Activated naive CD4-positive, alpha-beta T cell treated with anti-CD3 and anti-CD28 coated beads, Interleukin-2, amount 50 U/mL, for 72 hours (primary cell): ENCODE data around the gene ZCCHC12. TPM values are rescaled to one million over a fixed set of nuclear protein-coding genes. Genes with fewer than 3 reads are reported as not detected.
"Not testable (repeated sequence)": the region's sequence is repeated elsewhere in the genome, so short reads cannot be mapped to it uniquely, and the experiment has no call there.

Experiments used
- ATAC-seq, 2 donors: fragments of 150-1000 bp; cut with Tn5 transposase; 2 replicates each; pipeline ENCODE4 v1.10.0; 2021; ENCODE audit warnings: mild to moderate bottlenecking in 2 of 2, moderate library complexity in 2 of 2
- DNase-seq, 2 donors: peaks; one replicate each; pipeline ENCODE4 v3.0.0; 2021 to 2022; ENCODE audit warnings: low spot score in 2 of 2
- H3K27ac Mint-ChIP-seq, 2 donors: one replicate each; pipeline ENCODE4 v1.8.0; 2022; ENCODE audit warnings: mild to moderate bottlenecking in 2 of 2, mixed read lengths in 2 of 2
- H3K36me3 Mint-ChIP-seq, 2 donors: one replicate each; pipeline ENCODE4 v1.8.0; 2022; ENCODE audit warnings: mixed read lengths in 2 of 2
- H3K9me3 Mint-ChIP-seq, 2 donors: one replicate each; pipeline ENCODE4 v1.8.0; 2022; ENCODE audit warnings: mixed read lengths in 2 of 2
- total RNA-seq, 2 donors: library from RNA; stranded (reverse); gene quantifications; one replicate each; pipeline ENCODE4 v1.2.3, GENCODE V29; 2022

Gene ZCCHC12
- total RNA-seq: under 1 TPM in 1 of 2 donors, not detected in 1; 0.60 TPM

- peak; percentile 72 to 86 for ATAC-seq
- peak in 1 of 2 donors; percentile 28 for DNase-seq
- Mint-ChIP-seq H3K9me3 (no peaks in the 10 kb centered on the region), H3K27ac (no peak within 1 kb of the TSS), H3K36me3 (no peaks in the 10 kb centered on the region)
Observed at GRCh38 chrX:118823263-118824172, at the start of gene ZCCHC12. TSS of gene ZCCHC12 (plus strand) at chrX:118823824. CDS start at chrX:118825245, 1,421 bp downstream.

- no peaks in the 10 kb centered on the region for H3K36me3 Mint-ChIP-seq
- DNase-seq (no peak), ATAC-seq (no peak)
- H3K9me3 Mint-ChIP-seq: no peaks in the 10 kb centered on the region
- H3K27ac Mint-ChIP-seq: no peak overlapping the region
Observed at GRCh38 chrX:118779581-118779980, 44.0 kb upstream of the ZCCHC12 start.

GRCh38 chrX:118780509-118780908, 43.1 kb upstream of the ZCCHC12 start:
- Mint-ChIP-seq H3K27ac (no peak overlapping the region), H3K9me3 (no peaks in the 10 kb centered on the region), H3K36me3 (no peaks in the 10 kb centered on the region)
- no peak for ATAC-seq
- no peak for DNase-seq

- Mint-ChIP-seq H3K36me3 (no peaks in the 10 kb centered on the region), H3K27ac (no peak overlapping the region), H3K9me3 (no peaks in the 10 kb centered on the region)
- ATAC-seq (no peak), DNase-seq (no peak)
Observed at GRCh38 chrX:118780911-118781310, 42.7 kb upstream of the ZCCHC12 start.

GRCh38 chrX:118795528-118796280, 27.9 kb upstream of the ZCCHC12 start:
- ATAC-seq (no peak), DNase-seq (no peak)
- Mint-ChIP-seq H3K27ac (no peak overlapping the region), H3K36me3 (no peaks in the 10 kb centered on the region), H3K9me3 (no peaks in the 10 kb centered on the region)

GRCh38 chrX:118802857-118803256, 20.8 kb upstream of the ZCCHC12 start:
- Mint-ChIP-seq H3K27ac (peak overlapping the region in 1 of 2 donors; percentile 44), H3K9me3 (no peaks in the 10 kb centered on the region), H3K36me3 (no peaks in the 10 kb centered on the region)
- ATAC-seq (no peak), DNase-seq (no peak)

GRCh38 chrX:118807151-118808017, 16.2 kb upstream of the ZCCHC12 start:
- no peaks in the 10 kb centered on the region for H3K9me3 Mint-ChIP-seq
- DNase-seq: peak in 1 of 2 donors; percentile 25
- no peaks in the 10 kb centered on the region for H3K36me3 Mint-ChIP-seq
- H3K27ac Mint-ChIP-seq: no peak overlapping the region
- ATAC-seq: peak in 1 of 2 donors; percentile 51

GRCh38 chrX:118817257-118817656, 6.4 kb upstream of the ZCCHC12 start:
- not testable (repeated sequence) for H3K27ac Mint-ChIP-seq, ATAC-seq, DNase-seq, H3K9me3 Mint-ChIP-seq, H3K36me3 Mint-ChIP-seq

GRCh38 chrX:118824173-118824730, 628 bp downstream of the ZCCHC12 start:
- no peak overlapping the region for H3K27ac Mint-ChIP-seq
- no peaks in the 10 kb centered on the region for H3K9me3 Mint-ChIP-seq
- ATAC-seq (no peak), DNase-seq (no peak)
- no peaks in the 10 kb centered on the region for H3K36me3 Mint-ChIP-seq

GRCh38 chrX:118825227-118825626, 1.6 kb downstream of the ZCCHC12 start:
- Mint-ChIP-seq H3K9me3 (no peaks in the 10 kb centered on the region), H3K36me3 (no peaks in the 10 kb centered on the region), H3K27ac (no peak overlapping the region)
- ATAC-seq (no peak), DNase-seq (no peak)

GRCh38 chrX:118839334-118839958, 15.8 kb downstream of the ZCCHC12 start:
- Mint-ChIP-seq H3K9me3 (no peaks in the 10 kb centered on the region), H3K36me3 (no peaks in the 10 kb centered on the region), H3K27ac (no peak overlapping the region)
- DNase-seq (peak; percentile 69 to 73), ATAC-seq (peak; percentile 85 to 87)

- Mint-ChIP-seq H3K27ac (no peak overlapping the region), H3K9me3 (no peaks in the 10 kb centered on the region), H3K36me3 (no peaks in the 10 kb centered on the region)
- DNase-seq: no peak
- peak; percentile 29 to 37 for ATAC-seq
Observed at GRCh38 chrX:118847676-118848075, 24.1 kb downstream of the ZCCHC12 start.

GRCh38 chrX:118853596-118853995, 30.0 kb downstream of the ZCCHC12 start:
- Mint-ChIP-seq H3K27ac (no peak overlapping the region), H3K9me3 (no peaks in the 10 kb centered on the region), H3K36me3 (no peaks in the 10 kb centered on the region)
- ATAC-seq (no peak), DNase-seq (no peak)

GRCh38 chrX:118855681-118856310, 32.2 kb downstream of the ZCCHC12 start:
- Mint-ChIP-seq H3K27ac (no peak overlapping the region), H3K36me3 (no peaks in the 10 kb centered on the region), H3K9me3 (no peaks in the 10 kb centered on the region)
- DNase-seq: no peak
- ATAC-seq: no peak

GRCh38 chrX:118857006-118857405, 33.4 kb downstream of the ZCCHC12 start:
- H3K27ac Mint-ChIP-seq: no peak overlapping the region
- H3K9me3 Mint-ChIP-seq: no peaks in the 10 kb centered on the region
- DNase-seq (no peak), ATAC-seq (no peak)
- no peaks in the 10 kb centered on the region for H3K36me3 Mint-ChIP-seq
